SKM-1 (cell line): ENCODE results near the gene TLE2.
"Not testable (repeated sequence)": the region's sequence is repeated elsewhere in the genome, so short reads cannot be mapped to it uniquely, and the experiment has no call there.

Experiments used
- DNase-seq: peaks from one replicate; lab custom pipeline; 2025; ENCODE audit not compliant: unreplicated experiment; lab: John Stamatoyannopoulos, UW

The TLE2 gene

GRCh38 chr19:3038214-3038613, 9.1 kb upstream of the TLE2 start:
- no peak for DNase-seq

GRCh38 chr19:3036977-3037544, 8.0 kb upstream of the TLE2 start:
- not testable (repeated sequence) for DNase-seq

GRCh38 chr19:3036119-3036976, 7.3 kb upstream of the TLE2 start:
- DNase-seq: peak; percentile 93

- DNase-seq: peak; percentile 94
Measured at GRCh38 chr19:3035542-3036118, 6.5 kb upstream of the TLE2 start.

DNA sequence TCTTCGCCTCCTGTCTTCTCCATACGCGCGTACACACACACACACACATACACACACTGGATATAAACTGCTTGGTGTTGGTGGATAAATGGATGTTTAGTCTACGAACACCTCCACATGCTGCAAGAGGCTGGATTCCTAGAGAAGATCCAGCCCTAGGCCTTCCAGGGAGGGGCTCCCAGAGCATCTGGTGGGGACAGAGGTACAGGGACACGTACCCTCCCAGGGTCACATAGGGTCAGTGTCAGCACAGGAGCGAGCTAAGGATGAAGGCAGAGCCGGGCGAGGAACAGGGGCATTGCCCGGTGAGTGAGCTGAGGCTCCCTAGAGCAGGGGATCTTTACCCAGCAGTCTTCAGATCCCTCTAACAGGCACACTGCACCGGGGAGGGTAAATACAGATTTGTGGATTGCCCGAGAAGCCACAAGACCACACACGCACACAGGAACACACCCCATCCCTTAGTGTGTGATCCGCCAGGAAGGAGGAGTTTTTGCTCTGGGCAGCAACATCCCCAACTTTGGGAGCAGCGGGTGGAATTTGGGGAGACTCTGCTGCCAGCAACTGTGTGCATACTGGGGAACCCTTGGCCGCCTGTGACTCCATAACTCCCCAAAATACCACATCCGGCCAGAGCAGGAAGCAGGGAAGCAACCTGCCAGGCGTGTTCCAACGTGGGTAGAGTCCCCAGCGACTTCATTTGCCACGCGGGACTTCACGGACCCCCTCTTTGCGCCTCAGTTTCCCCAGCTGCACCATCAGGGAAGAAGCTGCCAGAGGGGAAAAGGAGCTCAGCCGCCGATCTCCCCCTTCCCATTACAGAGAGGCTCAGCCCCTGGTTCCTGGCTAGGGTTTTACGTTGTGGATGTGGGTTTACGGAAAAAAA, 5.8 kb upstream of the TLE2 start:
- DNase-seq: peak; percentile 45

GRCh38 chr19:3034406-3034655, 5.3 kb upstream of the TLE2 start:
- no peak for DNase-seq

DNA sequence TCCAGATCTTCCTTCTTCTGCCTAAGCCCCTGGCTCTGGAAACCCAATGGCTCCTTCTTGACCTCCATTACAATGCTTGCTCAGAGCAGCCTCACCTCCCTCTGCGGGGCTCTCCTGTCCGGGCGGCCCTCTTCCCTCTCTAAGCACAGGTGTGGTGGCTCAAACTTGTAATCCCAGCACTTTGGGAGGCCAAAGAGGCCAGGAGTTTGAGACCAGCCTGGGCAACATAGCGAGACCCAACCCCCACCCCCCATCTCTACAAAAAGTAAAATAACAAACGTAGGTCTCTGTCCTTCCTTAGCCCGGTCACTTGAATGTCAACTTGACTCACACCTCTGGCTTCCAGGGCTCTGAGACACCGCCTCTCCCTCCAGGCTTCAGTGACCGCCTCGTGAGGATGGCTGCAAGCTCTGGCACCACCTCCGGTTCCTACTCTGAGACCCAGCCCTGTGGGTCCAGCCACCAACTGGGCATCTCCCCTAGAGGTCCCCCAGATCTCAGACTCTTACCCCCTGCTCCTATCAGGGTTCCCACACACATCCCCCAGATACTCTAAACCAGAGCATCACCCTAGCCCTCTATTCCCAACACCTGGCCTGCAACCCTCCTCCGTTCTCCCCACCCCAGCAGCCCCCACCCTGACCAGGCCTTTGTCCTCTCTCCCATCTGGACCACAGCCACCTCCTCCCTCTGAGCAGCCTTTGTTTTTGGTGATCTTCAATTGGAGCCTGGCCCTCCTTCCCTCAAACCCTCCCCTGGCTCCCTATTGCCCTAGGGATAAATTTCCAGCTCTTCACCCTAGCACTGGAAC, 4.7 kb upstream of the TLE2 start:
- no peak for DNase-seq

DNA sequence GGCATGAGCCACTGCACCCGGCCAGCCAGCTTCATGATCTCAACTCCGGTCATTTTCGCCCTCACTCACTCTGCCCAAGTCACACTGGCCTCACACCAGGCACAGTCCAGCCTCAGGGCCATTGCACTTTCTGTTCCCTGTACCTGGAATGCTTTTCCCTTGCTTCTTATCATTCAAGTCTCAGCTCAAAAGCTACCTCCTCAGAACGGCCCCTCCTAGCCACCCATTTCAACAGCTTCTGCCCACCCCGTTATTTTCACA, 2.5 kb upstream of the TLE2 start:
- DNase-seq: no peak

GRCh38 chr19:3028305-3029064, 595 bp downstream of the TLE2 start:
- no peak for DNase-seq

- DNase-seq: no peak
Measured at GRCh38 chr19:3027981-3028304, 1.1 kb downstream of the TLE2 start.

GRCh38 chr19:3027292-3027691, 1.8 kb downstream of the TLE2 start:
- no peak for DNase-seq

DNA sequence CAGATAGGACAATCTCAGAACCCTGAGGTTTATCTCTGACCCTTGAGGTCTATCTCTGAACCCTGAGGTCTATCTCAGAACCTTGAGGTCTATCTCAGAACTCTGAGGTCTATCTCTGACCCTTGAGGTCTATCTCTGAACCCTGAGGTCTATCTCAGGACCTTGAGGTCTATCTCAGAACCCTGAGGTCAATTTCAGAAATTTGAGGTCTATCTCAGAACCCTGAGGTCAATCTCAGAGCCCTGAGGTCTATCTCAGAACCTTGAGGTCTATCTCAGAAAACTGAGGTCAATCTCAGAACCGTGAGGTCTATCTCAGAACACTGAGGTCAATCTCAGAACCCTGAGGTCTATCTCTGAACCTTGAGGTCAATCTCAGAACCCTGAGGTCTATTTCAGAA, 2.3 kb downstream of the TLE2 start:
- no peak for DNase-seq

DNA sequence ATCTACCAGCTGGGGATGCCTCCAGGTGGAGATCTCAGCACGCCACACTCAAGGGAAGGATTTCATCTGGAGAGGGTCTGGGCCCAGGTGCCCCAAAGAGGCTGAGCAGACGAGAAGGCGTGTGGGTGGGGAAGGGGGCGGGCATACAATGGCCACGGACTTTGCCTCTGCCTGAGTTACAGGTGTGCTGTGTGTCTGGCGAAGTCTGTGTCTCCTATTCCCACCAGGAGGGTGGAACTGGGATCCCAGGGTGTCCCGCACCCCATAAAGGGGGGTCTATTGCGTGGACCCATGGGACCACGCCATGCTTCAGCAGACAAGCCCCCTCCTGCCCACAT, 3.6 kb downstream of the TLE2 start:
- DNase-seq: no peak

GRCh38 chr19:3024870-3025548, 4.1 kb downstream of the TLE2 start:
- DNase-seq: no peak

- no peak for DNase-seq
Measured at GRCh38 chr19:3024509-3024869, 4.6 kb downstream of the TLE2 start.

GRCh38 chr19:3020321-3020960, 8.6 kb downstream of the TLE2 start:
- no peak for DNase-seq

DNA sequence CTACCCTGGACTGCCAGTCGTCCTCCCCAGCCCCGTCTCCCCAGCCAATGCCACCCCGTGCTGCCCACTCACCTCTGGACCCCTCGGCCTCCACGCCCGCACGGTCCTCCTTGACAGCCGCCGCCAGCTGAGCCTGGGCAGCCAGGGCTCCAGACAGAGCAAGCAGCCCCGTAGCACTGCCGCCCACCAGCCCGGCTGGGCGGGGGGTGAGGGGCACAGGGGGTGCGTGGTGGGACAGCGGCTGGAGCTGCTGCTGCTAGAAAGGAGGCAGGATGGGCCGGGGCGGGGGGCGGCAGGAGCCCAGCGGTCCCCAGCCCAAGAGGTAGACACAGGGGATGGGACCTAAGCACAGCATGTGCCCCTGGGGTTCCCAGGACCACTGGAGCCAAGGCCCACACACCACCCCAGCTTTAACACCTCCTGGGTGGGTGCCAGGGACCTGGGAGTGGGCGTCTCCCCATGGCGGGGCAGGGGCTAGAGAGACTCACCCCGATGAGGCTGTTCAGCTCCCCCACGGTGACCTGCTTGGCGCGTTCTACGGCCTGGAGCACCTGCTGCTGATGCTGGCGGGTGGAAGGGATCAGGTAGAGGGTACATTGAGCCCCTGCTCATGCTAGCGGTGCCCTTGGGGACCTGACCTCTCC, 9.7 kb downstream of the TLE2 start:
- no peak for DNase-seq

DNA sequence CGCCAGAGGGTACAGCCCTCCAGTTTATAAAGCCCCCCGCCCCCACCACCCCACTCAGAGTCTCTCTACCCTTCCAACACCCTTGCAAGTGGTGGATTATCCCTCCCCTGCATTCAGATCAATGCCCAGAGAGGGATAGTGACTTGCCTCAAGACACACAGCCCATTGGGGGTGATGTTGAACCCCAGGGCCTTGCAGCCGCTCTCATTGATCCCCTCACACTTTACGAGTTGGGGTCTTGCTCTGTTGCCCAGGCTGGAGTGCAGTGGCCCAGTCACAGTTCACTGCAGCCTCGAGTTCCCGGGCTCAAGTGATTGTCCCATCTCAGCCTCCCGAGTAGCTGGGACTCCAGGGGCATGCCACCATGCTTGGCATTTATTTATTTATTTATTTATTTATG, 11.2 kb downstream of the TLE2 start:
- DNase-seq: no peak
